GM23338 (cell line): ENCODE measurements around the gene TAL2. TPM values are rescaled to one million over a fixed set of nuclear protein-coding genes. Genes with fewer than 3 reads are reported as not detected.

Source experiments
- ATAC-seq: fragments of 200-7000 bp; cut with Tn5 transposase; 3 replicates; pipeline ENCODE4 v1.9.1; 2020
- DNase-seq: peaks from one replicate; pipeline ENCODE4 v3.0.0-alpha.2; 2015; ENCODE audit warnings: low spot score
- H2AFZ ChIP-seq: fragments of 200-600 bp; sonication (generic); 2 replicates; pipeline ENCODE4 v1.8.0; 2016; ENCODE audit warnings: antibody characterized with exemption, mild to moderate bottlenecking, moderate library complexity
- H3F3A ChIP-seq: fragments of 200-600 bp; sonication (generic); replicated peaks from 2 replicates; pipeline ENCODE4 v1.8.0; 2017; ENCODE audit warnings: antibody characterized with exemption, mixed run types, low read depth
- H3K27ac ChIP-seq: fragments of 200-600 bp; sonication (generic); 2 replicates; pipeline ENCODE4 v1.6.1; 2016; ENCODE audit warnings: low read depth
- H3K27me3 ChIP-seq: fragments of 200-600 bp; sonication (generic); 2 replicates; pipeline ENCODE4 v1.8.0; 2016; ENCODE audit warnings: mild to moderate bottlenecking, mixed run types, moderate library complexity; ENCODE audit not compliant: insufficient read depth
- H3K36me3 ChIP-seq: fragments of 200-600 bp; sonication (generic); 2 replicates; pipeline ENCODE4 v1.8.0; 2016; ENCODE audit warnings: mild to moderate bottlenecking; ENCODE audit not compliant: insufficient read depth
- H3K4me1 ChIP-seq: fragments of 200-600 bp; sonication (generic); 2 replicates; pipeline ENCODE4 v1.8.0; 2016; ENCODE audit warnings: mild to moderate bottlenecking, moderate library complexity; ENCODE audit not compliant: insufficient read depth
- H3K4me2 ChIP-seq: fragments of 200-600 bp; sonication (generic); 2 replicates; pipeline ENCODE4 v1.7.1; 2017; ENCODE audit warnings: mixed run types
- H3K4me3 ChIP-seq: fragments of 200-600 bp; sonication (generic); 2 replicates; pipeline ENCODE4 v1.6.1; 2016; ENCODE audit warnings: mixed run types
- H3K79me2 ChIP-seq: fragments of 200-600 bp; sonication (generic); replicated peaks from 2 replicates; pipeline ENCODE4 v1.8.0; 2017; ENCODE audit warnings: mild to moderate bottlenecking; ENCODE audit not compliant: insufficient read depth
- H3K9me2 ChIP-seq: fragments of 200-600 bp; sonication (generic); 2 replicates; pipeline ENCODE4 v1.8.0; 2017; ENCODE audit not compliant: insufficient read depth
- H4K20me1 ChIP-seq: fragments of 200-600 bp; sonication (generic); replicated peaks from 2 replicates; pipeline ENCODE4 v1.8.0; 2017; ENCODE audit warnings: mild to moderate bottlenecking; ENCODE audit not compliant: insufficient read depth
- H3K27ac Mint-ChIP-seq: 2 replicates; pipeline ENCODE4 v1.8.0; 2020; ENCODE audit warnings: inconsistent platforms, mild to moderate bottlenecking, moderate library complexity, mixed read lengths
- H3K27me3 Mint-ChIP-seq: 3 replicates; pipeline ENCODE4 v1.8.0; 2022; ENCODE audit warnings: low read depth, mild to moderate bottlenecking, moderate library complexity, mixed read lengths, inconsistent platforms; ENCODE audit not compliant: insufficient read depth, poor library complexity
- H3K36me3 Mint-ChIP-seq: 3 replicates; pipeline ENCODE4 v1.8.0; 2021; ENCODE audit warnings: low read depth, mild to moderate bottlenecking, inconsistent platforms, moderate library complexity, mixed read lengths
- H3K4me1 Mint-ChIP-seq: 3 replicates; pipeline ENCODE4 v1.8.0; 2020; ENCODE audit warnings: mild to moderate bottlenecking, inconsistent platforms, mixed read lengths
- H3K4me3 Mint-ChIP-seq: 3 replicates; pipeline ENCODE4 v1.8.0; 2021; ENCODE audit warnings: moderate library complexity, mild to moderate bottlenecking, inconsistent platforms, mixed read lengths
- H3K9me3 Mint-ChIP-seq: 3 replicates; pipeline ENCODE4 v1.8.0; 2020; ENCODE audit warnings: moderate library complexity, mild to moderate bottlenecking, inconsistent platforms, mixed read lengths
- CREB1 ChIP-seq: fragments of 250-450 bp; sonication (Bioruptor Pico); IDR thresholded peaks from 2 replicates; pipeline ENCODE4 v1.5.0; 2020; ENCODE audit warnings: low read depth, mild to moderate bottlenecking, moderate library complexity
- CTCF ChIP-seq, 2 experiments: fragments of 200-600 bp in 1 of 2; sonication (generic) in 1 of 2; conservative IDR thresholded peaks; 2 replicates each; pipeline versions ENCODE4 v1.5.1 to v1.6.1; 2016 to 2017; ENCODE audit warnings: antibody characterized with exemption in 2 of 2, low read depth in 2 of 2, mild to moderate bottlenecking in 2 of 2, moderate library complexity in 1 of 2
- ETS1 ChIP-seq: IDR thresholded peaks from 2 replicates; pipeline ENCODE4 v1.6.1; 2016; ENCODE audit warnings: antibody characterized with exemption
- EZH2 ChIP-seq: fragments of 200-600 bp; sonication (generic); IDR thresholded peaks from one replicate; pipeline ENCODE4 v1.8.0; 2017; ENCODE audit warnings: antibody characterized with exemption, mild to moderate bottlenecking, low read depth; ENCODE audit not compliant: unreplicated experiment
- EZH2phosphoT487 ChIP-seq: fragments of 200-600 bp; sonication (generic); IDR thresholded peaks from one replicate; pipeline ENCODE4 v1.8.1; 2018; ENCODE audit warnings: antibody characterized with exemption; ENCODE audit not compliant: unreplicated experiment
- NANOG ChIP-seq: IDR thresholded peaks from 2 replicates; pipeline ENCODE4 v1.6.1; 2016; ENCODE audit warnings: antibody characterized with exemption, borderline replicate concordance
- POLR2AphosphoS5 ChIP-seq: IDR thresholded peaks from 2 replicates; pipeline ENCODE4 v1.6.1; 2016; ENCODE audit warnings: antibody characterized with exemption, low read depth
- ZNF114 ChIP-seq: fragments of 250-450 bp; sonication (Bioruptor Pico); IDR thresholded peaks from 2 replicates; pipeline ENCODE4 v1.5.0; 2020; ENCODE audit warnings: mild to moderate bottlenecking, moderate library complexity
- ZNF331 ChIP-seq: fragments of 250-450 bp; sonication (Bioruptor Pico); IDR thresholded peaks from 2 replicates; pipeline ENCODE4 v1.5.0; 2020; ENCODE audit warnings: low read depth, mild to moderate bottlenecking, moderate library complexity
- ZNF462 ChIP-seq: fragments of 250-450 bp; sonication (Bioruptor Pico); IDR thresholded peaks from 2 replicates; pipeline ENCODE4 v1.5.0; 2020; ENCODE audit warnings: mild to moderate bottlenecking, moderate library complexity
- polyA plus RNA-seq: library from polyadenylated mRNA; unstranded; fragments of >200 nt; fragmentation: Nextera tagmentation; extraction: Ambion mirVana; gene quantifications from 2 replicates; pipeline ENCODE4 v1.2.1, GENCODE V29; 2016
- total RNA-seq: library from RNA; depleted of rRNA; stranded (reverse); fragments of >200 nt; shearing (Covaris generic); gene quantifications from 2 replicates; pipeline ENCODE4 v1.2.3, GENCODE V29; 2014

TAL2 gene
- total and polyA plus RNA-seq, 2 experiments from 2014 or later, result 0.79 TPM; not detected in 1

GRCh38 chr9:105646879-105647594 is 15.2 kb upstream of the TAL2 start (continued):
- no peak for TF ChIP-seq POLR2AphosphoS5
- no peak for TF ChIP-seq ZNF331
- TF ChIP-seq EZH2phosphoT487, result no peak
- TF ChIP-seq ZNF462 (CRISPR knock-in tag), result no peak
- no peak for TF ChIP-seq CTCF (conservative IDR thresholded peaks at IDR 0.05; ENCODE audit: low read depth in 2 of 2)

- H3K4me1 ChIP-seq, result peaks cover 6% of the 10 kb centered on the region; the same call in 1 of the 2 replicates
- Mint-ChIP-seq H3K27me3 (peaks cover 2% of the 10 kb centered on the region), H3K9me3 (no peaks in the 10 kb centered on the region), H3K4me3 (no peak overlapping the region), H3K27ac (no peak overlapping the region), H3K36me3 (no peaks in the 10 kb centered on the region), H3K4me1 (peaks cover 15% of the 10 kb centered on the region)
- no peak overlapping the region for H3K27ac ChIP-seq
- no peaks in the 10 kb centered on the region for H3F3A ChIP-seq
- H3K4me2 ChIP-seq, result no peak overlapping the region
- H4K20me1 ChIP-seq, result no peaks in the 10 kb centered on the region
- peaks cover 5% of the 10 kb centered on the region; the same call in 1 of the 2 replicates for H3K9me2 ChIP-seq
- peak overlapping the region; percentile 78; the same call in 1 of the 2 replicates for H2AFZ ChIP-seq
- H3K27me3 ChIP-seq, result no peaks in the 10 kb centered on the region
- ATAC-seq (peak; percentile 72), DNase-seq (peak; percentile 28)
- H3K36me3 ChIP-seq, result no peaks in the 10 kb centered on the region
- H3K4me3 ChIP-seq, result no peak overlapping the region
- no peaks in the 10 kb centered on the region for H3K79me2 ChIP-seq
- TF ChIP-seq EZH2, result no peak
- TF ChIP-seq POLR2AphosphoS5, result no peak
- TF ChIP-seq NANOG, result no peak
- TF ChIP-seq CTCF (conservative IDR thresholded peaks at IDR 0.05; ENCODE audit: low read depth in 2 of 2), result no peak
- TF ChIP-seq CREB1 (CRISPR knock-in tag), result no peak
- TF ChIP-seq EZH2phosphoT487, result no peak
- TF ChIP-seq ZNF114, result no peak
- TF ChIP-seq ETS1, result no peak
- no peak for TF ChIP-seq ZNF331
Observed at GRCh38 chr9:105647595-105648349, 14.5 kb upstream of the TAL2 start.
